ENCODE results near the gene ZBED4.
"Not testable (repeated sequence)": the region's sequence is repeated elsewhere in the genome, so short reads cannot be mapped to it uniquely, and the experiment has no call there.

ZBED4 gene

DNA sequence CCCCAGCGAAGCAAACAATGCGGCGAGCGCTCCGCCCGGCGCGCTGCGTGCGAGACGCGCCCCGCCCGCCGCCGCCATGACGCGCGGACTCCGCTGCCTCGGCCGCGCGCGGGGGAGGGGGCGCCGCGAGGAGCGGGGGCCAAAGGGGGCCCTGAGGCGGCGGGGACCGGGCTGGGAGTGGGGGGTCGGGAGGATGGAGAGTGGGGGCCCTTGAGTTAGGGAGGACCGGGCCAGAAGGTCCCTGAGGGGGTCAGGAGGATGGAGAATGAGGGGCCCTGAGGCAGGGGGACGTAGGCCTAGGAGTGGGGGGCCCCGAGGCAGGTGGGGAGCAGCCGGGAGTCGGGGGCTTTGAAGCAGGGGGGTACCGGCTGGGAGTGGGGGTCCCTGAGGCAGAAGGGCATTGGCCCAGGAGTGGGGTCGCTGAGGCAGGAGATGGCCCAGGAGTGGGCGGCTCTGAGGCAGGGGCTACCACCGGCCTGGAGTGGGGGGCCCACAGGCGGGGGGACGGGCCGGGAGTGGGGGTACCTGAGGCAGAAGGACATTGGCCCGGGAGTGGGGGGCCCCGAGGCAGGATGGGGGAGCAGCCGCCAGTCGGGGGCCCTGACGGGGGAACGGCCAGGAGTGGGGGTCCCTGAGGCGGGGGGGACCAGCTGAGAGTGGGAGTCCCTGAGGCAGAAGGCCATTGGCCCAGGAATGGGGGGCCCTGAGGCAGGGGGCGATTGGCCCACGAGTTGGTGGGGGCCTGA lies 25.6 kb upstream of the ZBED4 start, which contains the start of gene BRD1:
TSS of gene BRD1 (minus strand) at position 21 of the 746 bp plus-strand sequence. CDS start 3,556 bp downstream, outside the sequence.
- DNase-seq: no peak

DNA sequence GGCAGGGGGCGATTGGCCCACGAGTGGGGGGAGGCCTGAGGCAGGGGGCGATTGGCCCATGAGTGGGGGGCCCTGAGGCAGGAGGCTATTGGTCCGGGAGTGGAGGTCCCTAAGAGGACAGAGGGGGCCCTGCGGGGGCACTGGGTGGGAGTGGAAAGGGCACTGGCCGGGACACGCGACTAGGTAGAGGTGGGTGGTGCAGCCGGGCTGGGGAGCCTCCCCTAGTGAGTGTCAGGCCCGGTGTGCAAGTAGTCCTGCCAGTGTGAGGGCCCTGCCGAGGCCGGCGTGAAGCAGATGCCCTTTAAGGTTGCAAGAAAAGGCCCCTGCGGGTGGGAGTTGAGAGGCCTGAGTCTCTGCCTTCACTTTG lies 25.1 kb upstream of the ZBED4 start:
- DNase-seq: no peak

DNA sequence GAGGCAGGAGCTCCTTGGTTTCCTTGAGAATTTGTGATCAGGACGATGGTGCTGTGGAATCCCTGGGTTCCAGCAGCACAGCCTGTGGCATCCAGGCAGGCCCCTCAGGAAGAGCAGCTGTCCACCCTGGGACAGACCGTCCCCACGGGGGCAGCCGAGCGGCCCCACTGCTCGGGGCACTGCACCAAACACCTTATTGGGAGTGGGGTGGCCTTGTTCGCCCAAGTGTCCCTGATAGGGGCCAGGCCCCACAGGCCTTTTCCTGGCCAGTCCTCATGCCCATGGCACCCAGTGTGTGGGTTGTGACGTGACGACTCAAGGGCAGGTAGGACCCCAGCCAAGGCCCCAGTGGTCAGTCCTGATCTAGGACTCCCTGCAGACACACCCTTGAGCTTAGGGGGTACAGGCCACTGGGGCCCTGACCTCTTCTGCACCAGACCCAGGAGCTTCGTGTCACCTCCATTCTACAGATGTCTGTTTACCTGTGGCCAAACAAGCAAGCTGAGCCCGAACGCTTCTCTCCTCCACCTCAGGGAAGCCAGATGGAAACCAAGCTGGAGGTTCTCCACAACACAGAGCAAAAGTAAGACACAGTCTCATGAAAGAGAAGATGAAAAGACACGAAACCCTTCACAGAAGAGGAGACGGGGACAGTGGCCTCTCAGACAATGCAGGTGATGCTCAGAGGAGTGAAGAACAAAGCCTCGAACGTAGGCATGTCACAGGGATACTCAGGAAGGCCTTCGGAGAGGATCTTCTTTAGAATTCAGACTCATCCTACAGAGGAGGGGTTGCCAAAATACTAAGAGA lies 24.4 kb upstream of the ZBED4 start:
- no peak for DNase-seq

- DNase-seq: no peak
These were observed 20.2 kb upstream of the ZBED4 start for GRCh38 chr22:49833340-49834007.

GRCh38 chr22:49838771-49839717 lies 14.6 kb upstream of the ZBED4 start:
- DNase-seq: no peak

DNA sequence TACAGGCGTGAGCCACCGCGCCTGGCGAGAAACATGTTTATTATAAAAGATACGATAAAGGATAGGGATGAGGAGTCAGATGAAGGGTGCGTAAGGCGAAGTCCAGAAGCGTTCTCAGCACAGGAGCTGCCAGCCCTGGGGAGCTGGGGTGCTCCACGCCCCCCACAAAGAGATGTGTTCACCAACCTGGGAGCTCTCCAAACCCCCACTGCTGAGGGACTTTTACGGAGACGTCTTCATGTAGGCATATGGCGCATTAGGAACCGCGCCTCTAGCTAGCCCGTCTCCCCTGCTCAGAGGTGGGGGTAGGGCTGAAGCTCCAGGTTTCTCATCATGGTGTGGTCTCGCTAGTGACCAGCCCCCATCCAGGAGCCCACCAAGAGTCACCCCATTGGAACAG lies 8.4 kb upstream of the ZBED4 start:
- no peak for DNase-seq

- no peak for DNase-seq
These were observed 7.8 kb upstream of the ZBED4 start for GRCh38 chr22:49845666-49846459.

GRCh38 chr22:49847751-49848689 lies 5.6 kb upstream of the ZBED4 start:
- no peak for DNase-seq

DNA sequence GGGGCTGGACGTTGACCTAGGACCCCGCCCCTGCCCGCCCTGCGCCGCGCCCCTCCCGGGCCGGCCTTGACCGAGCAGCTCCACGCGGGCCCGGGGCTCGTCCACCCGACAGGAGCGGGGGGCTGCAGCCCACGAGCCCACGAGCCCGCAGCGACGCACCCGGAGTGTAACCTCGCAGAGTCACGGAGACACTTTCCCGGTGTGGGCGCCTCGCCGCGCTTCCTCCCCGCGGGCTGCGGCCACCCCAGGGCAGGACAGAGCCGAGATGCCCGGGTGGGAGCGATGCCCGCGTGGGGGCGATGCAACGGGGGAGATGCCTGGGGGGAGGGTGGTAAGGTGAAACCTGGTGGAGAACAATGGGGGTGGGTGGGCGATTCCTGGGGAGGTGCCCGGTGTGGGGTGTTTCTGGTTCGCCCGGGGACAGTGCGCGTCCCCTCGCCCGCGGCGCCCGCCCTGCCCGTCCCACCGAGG lies 4.9 kb upstream of the ZBED4 start:
- no peak for DNase-seq

- DNase-seq: no peak
These were observed 4.3 kb upstream of the ZBED4 start for GRCh38 chr22:49849161-49850020.

DNA sequence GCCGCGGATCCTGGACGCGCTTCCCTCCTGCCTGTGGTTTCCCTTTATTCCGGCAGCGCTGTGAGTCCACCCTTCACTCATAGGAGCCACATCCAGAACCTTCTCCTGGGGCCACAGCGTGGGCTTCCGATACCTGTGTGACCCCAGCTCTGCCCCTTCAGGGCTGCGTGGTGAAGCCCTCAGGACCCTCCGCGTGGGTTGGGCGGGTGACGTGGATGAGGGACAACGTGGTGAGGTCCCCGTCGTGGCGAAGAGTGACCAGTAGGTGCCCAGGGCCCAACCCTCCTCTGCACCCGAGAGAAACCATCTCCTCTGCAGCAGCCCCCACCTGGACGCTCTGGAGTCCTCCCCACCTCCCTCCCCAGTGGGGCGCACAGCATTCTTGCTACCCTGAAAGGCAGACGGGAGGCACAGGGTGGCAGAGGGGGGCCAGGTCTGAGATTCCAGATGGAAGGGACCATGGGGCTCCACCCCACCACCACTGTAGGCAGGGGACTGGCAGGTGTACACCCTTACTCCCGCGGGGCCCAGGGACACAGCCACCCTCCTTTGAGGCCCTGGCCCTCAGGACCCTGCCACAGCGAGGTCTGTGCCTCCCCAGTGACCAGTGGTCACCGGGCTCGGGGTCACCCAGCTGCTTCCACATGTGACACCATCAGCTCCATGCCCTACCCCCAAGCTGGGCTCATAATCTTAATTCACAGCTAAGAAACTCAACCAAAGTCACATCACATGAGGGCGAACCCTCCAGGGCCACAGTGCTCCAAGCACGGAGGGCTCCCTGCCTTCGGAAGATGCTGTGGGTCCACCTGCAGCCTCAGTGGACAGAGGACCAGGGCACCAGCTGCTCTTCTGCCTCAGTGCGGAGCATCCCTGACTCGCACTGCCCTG lies 3.4 kb upstream of the ZBED4 start:
- no peak for DNase-seq

GRCh38 chr22:49850959-49851802 lies 2.5 kb upstream of the ZBED4 start:
- DNase-seq: no peak

DNA sequence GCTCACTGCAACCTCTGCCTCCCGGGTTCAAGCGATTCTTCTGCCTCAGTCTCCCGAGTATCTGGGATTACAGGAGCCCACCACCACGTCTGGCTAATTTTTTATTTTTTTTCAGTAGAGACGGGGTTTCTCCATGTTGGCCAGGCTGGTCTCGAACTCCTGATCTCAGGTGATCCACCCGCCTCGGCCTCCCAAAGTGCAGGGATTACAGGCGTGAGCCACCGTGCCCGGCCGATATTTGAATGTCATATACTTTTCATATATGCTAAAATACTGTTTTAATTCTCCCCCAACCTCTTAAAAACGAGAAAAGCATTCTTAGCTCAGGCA lies 1.1 kb upstream of the ZBED4 start:
- not testable (repeated sequence) for DNase-seq

- no peak for DNase-seq
These were observed 562 bp downstream of the ZBED4 start for GRCh38 chr22:49853981-49854831.

DNA sequence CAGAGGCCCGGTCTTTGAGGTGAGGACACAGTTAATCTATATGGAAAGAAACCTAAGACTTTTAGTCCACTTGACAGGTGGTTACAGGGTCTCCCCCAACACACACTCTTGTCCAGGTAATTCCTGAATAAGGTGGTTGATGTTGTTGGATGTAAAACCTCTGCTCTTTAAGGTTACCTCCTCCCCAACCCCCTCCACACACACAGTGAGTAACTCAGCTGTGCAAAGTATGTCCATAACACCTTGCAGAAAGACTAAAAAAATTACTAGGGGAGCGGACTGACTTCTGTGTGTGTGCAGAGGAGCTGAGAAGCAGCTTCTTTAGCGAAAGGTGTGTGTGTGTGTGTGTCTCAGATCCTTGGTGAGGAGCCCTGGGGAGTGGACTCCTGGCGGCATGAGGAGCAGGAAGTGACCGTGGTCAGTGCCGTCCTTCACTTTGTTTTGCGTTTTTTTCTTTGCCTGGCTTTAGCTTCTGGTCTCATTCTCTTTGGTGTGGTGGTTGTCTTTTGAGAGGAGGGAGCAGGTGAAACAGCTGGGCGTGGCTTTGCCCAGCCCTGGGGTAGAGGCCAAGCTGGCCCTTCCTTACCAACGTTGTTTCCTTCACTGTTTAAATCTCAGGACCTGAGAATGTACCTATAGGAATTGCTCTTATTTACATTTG lies 1.7 kb downstream of the ZBED4 start:
- no peak for DNase-seq

GRCh38 chr22:49856343-49856742 lies 2.7 kb downstream of the ZBED4 start:
- DNase-seq: no peak
